HEK293T (cell line): ENCODE measurements around the gene CPNE4.

Source experiments
- FOXK2 ChIP-seq: fragments of 450-650 bp; IDR thresholded peaks from 2 replicates; pipeline ENCODE4 v1.6.1; 2016; ENCODE audit warnings: mild to moderate bottlenecking
- FOXM1 ChIP-seq: fragments of 450-650 bp; IDR thresholded peaks from 2 replicates; pipeline ENCODE4 v1.6.1; 2017; ENCODE audit warnings: mild to moderate bottlenecking, borderline replicate concordance
- NFRKB ChIP-seq: fragments of 450-650 bp; IDR thresholded peaks from 2 replicates; pipeline ENCODE4 v1.6.1; 2016; ENCODE audit warnings: mild to moderate bottlenecking, moderate library complexity
- SUZ12 ChIP-seq: fragments of 450-650 bp; IDR thresholded peaks from 2 replicates; pipeline ENCODE4 v1.6.1; 2016; ENCODE audit warnings: mild to moderate bottlenecking
- ZNF384 ChIP-seq: fragments of 450-650 bp; IDR thresholded peaks from 2 replicates; pipeline ENCODE4 v1.6.1; 2016
- TF ChIP-seq, protein P1 (sequence below): fragments of 450-650 bp; IDR thresholded peaks from 2 replicates; pipeline ENCODE4 v1.6.1; 2016

DNA sequence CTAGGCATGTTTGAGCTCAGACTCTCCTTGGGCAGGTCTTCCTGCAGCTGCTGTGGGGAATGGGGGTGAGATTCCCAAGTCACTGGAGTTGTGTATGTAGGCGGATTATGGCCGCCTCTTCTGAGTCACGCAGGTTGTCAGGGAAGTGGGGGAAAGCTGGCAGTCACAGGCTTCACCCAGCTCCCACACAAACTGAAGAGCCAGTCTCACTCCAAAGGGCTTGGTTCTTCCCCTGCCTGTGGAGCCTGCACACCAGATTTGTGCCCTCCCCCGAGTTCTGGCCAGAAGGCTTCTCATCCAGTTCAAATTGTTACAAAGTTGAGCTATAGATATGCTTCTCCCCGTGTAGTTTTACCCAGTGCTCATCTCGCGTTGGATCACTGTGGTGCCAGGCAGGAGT, 53.5 kb downstream of the CPNE4 start:
- TF ChIP-seq, protein P1, sequence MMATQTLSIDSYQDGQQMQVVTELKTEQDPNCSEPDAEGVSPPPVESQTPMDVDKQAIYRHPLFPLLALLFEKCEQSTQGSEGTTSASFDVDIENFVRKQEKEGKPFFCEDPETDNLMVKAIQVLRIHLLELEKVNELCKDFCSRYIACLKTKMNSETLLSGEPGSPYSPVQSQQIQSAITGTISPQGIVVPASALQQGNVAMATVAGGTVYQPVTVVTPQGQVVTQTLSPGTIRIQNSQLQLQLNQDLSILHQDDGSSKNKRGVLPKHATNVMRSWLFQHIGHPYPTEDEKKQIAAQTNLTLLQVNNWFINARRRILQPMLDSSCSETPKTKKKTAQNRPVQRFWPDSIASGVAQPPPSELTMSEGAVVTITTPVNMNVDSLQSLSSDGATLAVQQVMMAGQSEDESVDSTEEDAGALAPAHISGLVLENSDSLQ = no peak
- TF ChIP-seq FOXK2 (no peak), ZNF384 (no peak), SUZ12 (no peak), NFRKB (no peak), FOXM1 (no peak)
